Suppressor macrophage treated with lipopolysaccharide for 1 hour (primary cell): ENCODE data around the gene BZW1.
A peak's percentile ranks its signal among the peaks of the same experiment; 100 is the strongest.

Experiments
- DNase-seq, 3 donors: peaks; one replicate each; pipeline ENCODE4 v3.0.0-alpha.2; 2020 to 2022

Gene BZW1

DNA sequence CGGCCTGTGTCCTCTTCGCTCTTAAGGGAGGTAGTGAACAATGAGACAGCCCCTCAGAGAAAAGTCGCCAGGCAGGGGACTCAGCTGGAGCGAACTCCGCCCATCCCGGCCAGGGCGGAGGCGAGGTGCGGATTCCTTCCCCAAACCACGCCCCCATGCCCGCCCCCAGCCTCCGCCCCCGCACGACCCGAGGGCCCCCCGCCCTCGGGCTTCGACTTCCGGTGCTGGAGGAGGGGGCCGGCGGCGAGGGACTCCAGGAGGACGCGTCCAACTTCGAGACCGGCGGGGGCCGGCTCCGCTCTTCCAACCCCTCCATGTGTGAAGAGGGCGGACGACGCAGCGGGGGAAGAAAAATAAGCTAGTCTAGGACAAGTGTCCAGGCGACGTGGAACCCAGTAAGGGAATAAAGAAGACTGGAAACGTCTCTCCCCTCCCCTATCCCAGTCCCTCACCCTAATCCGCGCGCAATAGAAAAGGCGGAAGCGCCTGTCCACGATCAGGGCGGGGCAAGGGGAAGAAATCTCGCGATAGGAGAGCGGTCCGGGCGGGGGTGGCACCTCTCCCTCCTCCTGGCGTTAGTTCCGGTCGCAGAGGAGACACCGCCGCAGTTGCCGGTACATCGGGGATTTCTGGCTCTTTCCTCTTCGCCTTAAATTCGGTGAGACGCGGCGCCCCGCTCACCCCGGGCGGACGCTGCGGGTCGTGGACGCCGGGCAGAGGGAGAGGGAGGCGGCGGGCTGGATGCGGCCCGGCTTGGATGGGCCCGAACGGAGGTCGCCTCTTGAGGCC lies at the start of gene BZW1:
Gene BZW1 (plus strand): TSS at position 578 of the 789 bp plus-strand sequence. CDS start 1,308 bp downstream, outside the sequence.
- peak; percentile 97 to 99 (median 98) for DNase-seq

DNA sequence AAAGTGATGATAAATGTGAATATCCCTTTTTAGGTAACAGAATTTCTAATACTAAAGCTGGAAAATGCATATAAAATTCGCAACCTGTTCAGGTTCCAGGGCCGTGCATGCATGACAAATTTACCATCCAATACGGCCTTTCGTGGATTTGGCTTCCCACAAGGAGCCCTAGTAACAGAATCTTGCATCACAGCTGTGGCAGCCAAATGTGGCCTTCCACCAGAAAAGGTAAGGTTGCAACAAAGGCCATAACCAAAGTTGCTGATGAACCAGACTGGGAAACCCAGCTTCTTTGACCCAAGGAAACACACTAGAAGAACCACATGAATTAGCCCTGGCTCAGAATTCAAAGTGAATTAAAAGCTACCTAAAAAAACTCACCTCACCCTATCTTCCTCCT lies 49.6 kb upstream of the BZW1 start:
- DNase-seq: no peak

DNA sequence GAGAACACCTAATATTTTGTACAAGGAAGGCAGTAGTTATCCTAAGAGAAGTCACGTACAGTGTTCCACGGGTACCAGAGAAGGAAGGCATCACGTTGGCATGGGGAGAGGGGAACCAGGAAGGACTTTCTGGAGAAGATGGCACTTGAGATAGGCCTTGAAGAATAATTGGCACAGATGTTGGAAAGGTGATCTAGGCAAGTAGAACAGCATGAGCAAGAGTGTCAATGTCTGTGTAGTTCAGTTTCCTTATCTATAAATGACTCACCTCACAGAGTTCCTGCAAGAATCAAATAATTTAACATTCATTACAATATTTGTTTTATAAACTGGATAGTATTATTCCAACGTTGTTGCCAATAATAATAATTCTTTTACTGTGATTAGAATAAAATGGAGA lies 48.3 kb upstream of the BZW1 start:
- no peak for DNase-seq

DNA sequence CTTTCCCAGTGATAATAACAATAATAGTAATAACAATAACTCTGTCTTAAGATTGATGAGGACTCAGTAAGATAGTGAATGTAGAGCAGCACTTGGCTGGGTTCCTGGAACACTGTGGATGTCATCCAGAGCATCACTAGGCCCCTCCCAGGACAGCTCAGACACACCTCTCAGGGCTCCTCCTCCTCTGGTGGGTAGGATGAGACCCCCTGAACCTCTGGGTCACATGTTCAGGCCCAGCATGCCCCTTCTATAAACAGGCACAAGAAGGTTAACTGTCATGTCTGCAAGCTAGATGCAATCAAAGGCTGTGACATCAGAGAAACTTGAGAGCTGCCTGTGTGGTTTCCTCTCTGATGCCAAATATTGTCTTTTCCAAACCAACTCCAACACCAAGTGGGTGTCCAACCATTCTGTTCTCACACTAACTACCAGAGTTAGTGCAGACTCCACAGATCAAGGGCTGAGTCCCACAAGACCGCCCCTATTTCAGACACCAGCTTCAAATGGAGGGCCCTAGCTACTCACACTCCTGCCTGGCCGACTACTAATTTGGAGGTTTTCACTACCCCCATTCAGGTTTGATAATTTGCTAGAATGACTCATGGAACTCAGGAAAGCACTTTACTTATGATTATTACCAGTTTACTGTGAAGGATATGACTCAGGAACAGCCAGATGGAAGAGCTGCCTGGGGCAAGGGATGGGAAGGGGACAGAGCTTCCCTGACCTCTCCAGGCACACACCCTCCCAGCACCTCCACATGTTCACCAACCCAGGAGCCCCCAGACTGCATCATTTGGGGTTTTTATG lies 46.4 kb upstream of the BZW1 start:
- peak in 1 of 3 donors; percentile 24 for DNase-seq

DNA sequence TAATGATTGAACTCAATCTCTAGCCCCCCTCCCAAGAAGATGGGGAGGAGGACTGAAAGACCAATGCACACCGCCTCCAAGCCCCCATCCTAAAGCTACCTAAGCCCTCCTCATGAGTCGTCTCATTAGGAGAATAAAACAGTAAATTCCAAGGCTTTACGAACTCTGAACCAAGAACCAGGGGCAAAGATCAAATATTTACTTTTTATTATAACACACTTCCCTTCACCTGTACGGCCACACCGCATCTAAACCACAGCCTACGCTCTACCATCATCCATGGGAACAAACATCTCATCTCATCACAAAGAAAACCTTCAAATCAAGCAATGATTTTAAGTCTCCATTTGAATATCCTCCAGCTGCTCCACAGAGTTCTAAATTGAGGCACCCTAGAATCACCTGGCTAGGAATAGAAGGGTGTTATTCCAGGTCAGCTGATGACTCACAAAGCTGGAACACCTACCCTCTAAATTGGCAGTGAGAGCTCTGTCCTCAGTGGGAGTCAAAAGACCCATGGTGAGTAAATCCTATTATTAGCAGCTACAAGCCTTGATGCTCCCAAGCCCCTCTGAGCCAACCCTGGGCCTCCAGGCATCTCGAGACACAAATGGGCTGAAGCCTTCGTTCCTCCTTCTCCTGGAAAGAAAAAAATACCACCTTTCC lies 45.6 kb upstream of the BZW1 start:
- no peak for DNase-seq

DNA sequence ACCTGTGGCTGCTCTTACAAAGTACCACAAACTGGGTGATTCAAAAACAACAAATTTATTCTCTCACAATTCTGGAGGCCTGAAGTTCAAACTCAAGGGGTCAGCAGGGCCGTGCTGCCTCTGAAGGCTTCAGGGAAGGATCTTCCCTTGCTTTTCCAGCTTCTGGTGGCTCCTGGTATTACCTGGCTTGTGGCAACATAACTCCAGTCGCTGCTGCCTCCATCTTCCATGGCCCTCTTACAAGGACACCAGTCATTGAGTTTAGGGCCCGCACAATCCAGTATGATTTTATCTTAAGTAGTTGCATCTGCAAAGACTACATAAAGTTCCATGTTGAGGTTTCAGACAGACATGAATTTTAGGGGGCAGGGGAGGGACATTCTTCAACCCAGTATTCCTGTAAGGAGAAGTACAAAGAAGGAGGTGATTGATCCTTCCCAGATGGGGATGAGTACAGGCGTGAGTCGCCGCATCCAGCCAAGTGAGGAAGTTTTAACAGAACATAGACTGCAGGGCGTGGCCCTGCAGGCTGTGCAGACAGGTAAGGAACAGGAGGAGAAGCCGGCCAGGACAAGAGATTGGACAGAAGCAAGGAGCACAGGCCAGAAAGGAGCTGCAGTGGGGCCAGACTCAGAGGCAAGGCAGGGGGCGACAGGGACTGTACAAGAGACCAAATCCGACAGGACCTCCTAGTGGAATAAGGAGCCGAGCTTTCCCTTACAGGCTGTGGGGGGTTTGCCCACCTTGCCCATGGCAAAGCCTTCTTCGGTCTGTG lies 44.4 kb upstream of the BZW1 start:
- no peak for DNase-seq

DNA sequence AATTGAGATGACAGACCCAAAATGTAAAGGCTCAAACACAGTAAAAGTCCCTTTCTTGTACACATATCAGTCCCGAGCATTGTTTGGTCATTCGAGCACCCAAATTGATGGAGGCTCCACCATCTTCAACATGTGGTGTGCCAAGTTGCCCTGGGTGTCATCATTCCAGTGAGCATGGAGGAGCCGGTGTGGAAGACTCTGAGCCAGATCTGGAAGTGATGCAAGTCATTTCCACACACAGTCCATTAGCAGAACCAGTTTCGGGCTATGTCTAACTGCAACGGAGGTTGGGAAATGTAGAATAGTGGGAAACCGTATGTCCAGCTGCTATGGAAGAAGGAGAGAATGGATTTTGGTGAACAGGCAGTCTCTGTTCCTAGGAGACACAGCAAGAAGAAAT lies 40.9 kb upstream of the BZW1 start:
- DNase-seq: no peak

DNA sequence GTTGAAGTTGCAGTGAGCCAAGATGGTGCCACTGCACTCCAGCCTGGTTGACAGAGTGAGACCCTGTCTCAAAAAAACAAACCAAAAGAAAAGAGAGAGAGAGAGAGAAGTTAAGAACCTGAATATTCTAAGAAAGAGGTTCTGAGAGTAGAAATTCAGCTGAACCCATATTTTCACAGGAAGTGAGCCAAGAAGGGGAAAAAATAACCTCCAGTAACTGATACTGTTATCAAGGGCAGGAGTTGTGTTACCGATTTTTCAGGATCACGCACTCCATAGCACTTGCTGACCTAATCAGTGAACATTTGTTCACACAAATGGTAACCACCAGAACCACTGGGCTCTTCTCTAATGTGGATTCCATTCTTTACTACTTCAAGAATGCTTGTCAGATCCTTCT lies 39.1 kb upstream of the BZW1 start:
- no peak for DNase-seq

DNA sequence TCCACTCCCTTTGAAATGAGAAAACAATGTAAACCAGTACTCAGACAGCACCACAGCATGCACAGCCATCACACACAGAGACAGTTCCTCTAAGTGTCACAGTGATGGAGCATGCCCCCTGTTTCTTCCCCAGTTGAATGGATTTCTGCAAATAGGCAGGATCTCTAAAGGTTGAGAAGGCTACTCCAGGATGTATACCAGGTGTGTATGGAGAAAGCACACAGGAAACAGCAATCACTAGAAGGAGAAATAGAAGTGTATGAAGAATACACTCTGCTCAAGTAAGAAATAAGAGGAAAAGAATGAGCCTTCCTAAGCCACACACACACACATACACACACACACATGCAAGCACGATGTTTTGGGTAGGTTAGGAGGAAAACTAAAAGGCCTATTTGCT lies 38.6 kb upstream of the BZW1 start:
- DNase-seq: no peak

DNA sequence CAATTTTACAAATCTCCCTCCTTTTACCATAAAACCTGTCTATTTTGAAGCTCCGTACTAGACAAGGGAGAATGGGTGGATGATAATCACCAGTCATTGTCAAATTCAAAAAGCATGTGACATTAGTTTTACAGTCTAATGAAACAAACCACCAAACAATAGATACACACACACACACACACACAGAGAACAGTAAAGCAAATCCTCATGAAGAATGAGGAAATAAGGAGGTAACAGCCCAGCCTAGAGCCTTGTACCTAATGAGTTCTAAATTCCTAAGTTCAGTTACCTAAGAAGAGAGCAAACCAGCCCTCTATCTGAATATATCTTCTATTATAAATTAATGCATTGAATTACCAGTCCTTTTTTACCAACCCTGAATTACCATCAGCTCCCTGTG lies 36.8 kb upstream of the BZW1 start:
- no peak for DNase-seq

DNA sequence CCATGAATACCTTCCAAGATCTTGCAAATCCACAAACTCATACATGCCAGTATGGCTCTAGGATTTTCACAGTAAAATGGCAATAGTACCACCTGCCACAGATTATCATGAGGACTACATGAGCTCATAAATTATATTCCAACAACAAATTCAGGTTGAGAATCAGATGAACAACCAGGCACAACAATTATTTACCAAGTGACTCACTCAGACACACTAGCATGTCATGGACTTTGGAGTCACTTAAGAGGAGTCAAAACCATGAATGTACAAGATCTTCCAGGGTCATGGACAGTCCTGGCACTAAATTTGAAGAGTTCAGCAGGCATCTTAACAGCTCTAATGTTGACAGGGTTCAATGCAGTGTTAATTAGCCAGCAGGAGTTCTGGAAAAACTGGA lies 34.4 kb upstream of the BZW1 start:
- no peak for DNase-seq

DNA sequence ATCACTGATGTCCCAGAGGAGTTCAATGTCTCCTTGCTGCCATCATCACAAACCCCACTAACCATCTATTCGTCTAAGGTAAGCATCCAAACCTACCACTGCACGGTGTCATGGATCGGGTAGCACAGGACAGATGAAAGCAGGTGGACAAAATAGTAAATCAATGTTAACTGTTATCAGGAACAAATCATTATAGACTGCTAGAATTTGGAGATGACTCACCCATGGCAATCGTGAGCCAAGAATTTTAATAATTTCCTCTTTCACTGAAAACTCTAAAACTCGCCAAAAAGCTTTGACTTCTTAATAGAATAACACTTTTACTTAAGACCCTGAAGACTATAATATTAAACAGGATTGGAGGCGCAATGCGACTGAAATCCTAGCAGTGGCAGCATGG lies 33.7 kb upstream of the BZW1 start:
- DNase-seq: no peak

DNA sequence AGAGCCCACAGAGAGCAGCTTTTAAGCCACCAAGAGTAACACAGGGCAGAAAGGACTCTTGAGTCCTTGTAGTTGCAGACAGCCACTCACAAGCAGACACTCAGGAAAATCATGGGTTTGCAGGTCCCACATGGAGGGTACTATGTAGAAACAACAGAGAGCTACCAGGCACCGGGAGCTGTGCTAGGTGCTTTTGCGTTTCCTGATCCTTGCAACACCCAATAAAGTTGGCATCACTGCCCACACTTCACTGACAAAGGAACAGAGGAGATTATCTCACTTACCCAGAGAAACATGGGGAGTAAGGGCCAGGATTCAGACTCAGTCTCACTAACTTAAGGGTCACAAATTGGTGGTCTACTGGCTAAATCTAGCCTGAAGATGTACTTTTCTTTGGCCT lies 32.5 kb upstream of the BZW1 start:
- no peak for DNase-seq

DNA sequence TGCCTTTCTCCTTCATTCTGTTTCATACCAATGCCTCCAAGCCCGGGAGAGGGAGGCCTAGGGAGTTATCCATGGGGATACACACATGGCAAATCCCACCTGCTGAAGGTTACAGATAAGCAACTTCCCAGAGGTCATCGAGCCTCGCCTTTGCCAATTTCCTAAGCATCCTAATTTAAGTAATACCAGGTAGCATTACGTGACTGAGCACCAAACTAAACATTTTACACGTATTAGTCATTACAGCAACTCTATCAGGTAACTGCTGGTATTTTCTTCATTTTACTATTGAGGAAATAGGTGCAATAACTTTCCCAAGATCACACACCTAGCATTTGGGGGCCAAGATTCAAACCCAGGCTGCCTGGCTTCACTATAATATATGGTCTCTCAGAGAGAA lies 30.1 kb upstream of the BZW1 start:
- no peak for DNase-seq

DNA sequence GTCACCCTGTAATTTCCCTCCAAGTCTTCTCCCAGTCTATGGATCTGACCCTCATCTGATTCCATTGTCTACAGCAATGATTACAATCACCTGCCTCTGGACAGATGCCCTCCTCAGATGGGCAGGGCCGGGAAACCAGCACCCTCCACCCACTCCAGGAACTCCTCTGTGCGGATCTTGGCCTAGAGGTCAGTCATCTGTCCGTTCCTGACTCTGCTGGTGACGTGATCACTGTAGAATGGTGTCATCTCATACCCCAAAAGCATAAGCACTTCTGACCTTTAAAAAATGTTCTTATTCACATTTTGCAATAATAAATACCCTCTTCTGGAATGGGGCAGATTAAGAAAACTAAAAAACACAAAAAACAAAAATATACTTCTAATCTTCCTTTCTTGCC lies 29.5 kb upstream of the BZW1 start:
- DNase-seq: peak; percentile 26 to 60 (median 49)

DNA sequence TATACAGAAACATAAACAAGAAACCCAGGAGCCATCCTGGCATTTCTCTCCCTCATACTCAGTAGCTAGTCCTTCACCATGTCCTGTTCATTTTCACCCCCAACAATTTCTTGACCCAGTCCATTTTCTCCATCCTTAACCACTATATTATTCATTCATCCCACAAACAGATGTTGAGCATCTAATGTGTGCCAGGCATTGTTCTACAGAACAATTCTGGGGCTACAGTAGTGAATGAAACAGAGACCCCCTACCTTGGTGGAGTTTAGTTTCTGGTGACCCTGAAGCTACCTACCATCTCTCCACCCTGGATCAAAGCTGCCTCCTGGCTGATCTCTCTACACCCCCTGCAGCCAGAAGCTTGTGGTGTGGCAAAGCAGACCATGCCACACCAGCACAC lies 27.5 kb upstream of the BZW1 start:
- no peak for DNase-seq

DNA sequence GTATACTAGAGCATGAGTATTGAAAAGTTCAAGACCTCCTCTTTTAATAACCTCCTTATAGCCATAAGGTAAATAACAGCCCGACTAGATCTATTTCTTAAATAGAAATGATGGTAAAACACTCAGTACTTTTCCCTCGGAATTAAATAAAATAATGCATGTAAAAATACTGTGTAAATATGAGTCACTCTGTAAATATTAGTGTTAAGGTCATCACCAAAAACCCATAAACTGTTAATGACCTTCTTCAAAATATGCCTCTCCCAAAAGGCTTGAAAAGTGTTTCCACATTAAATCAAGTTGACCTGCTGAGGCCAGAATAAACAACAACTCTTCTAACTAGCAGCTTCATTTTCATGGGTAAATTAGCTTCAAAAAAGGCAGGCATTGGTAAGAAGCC lies 25.3 kb upstream of the BZW1 start:
- no peak for DNase-seq

DNA sequence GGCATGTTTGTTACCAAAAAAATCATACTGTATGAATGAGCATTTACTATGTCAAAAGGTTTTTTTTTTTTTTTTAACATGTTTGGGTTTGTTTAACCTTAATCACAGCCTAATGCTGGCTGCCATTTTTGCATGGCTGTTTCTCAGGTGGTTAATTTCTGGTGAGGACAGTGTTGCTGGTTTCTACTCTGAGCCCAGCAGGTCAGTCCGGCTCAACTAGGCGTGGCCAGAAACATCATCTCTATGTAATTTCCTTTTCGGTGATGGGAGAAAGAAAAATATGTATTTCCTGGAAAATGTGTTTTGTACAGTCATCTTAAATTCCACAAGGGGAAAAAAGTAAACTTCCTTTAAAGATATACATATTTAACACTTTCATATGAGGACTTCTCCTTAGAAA lies 24.9 kb upstream of the BZW1 start:
- DNase-seq: peak in 2 of 3 donors; percentile 6 to 60

DNA sequence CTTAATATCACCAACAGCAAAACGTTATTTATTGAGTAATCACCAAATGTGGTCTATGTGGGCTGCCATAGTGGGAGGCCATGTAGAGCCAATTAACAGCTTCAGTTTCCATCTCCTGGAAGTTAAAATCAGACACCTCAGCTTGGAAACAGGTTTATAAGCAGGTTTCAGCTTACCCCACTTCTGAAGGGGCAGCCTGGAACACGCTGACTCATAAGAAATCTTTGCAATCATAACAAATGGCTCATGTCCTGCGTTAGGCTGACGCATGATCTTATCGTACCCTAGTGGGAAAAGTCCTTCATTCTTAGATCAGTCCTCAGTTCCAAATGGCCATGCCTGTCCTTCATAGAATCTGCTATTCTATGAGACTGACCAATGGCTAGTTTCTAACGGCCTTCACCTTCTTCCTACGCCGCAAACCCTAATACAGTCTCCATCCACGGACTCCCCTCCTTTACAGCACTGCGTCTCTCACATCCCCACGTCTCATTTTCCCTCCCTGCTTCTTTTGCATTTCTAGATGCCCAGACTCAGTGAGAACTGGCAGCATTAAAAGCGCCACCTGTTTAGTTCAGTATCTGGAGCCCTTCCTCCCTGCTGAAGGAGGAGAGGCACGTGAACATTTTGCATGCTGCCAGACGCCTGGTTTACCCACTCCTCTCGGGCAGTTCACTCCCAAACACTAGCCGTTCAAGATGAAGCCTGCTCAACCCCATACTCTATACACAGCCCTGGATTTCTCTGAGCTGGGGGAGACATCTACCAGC lies 24.2 kb upstream of the BZW1 start:
- no peak for DNase-seq

DNA sequence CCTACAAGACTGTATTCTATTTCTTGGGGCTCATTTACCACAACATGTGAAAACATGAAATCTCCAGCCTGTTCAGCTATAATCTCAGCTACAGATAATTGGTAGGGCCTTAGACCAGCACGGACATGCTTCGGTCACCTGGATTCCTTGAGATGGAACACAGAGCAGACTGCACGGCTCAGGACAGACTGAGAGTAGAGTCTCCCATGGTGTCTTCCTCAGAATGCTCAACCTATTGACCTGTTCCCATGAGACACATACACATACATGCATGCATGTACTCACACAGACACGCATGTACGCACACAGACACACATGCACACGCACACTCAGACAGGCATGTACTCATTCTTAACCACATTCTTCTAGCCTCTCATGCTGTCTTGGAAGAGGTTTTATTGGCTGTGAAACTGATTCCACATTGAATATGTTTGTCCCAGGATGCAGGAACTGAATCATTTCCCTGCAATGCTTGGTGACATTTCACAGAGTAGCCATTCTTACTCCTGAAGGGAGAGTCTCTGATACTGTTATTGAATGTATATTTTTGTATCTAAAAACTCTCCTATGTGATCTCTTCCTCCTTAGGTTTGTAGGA lies 23.5 kb upstream of the BZW1 start:
- no peak for DNase-seq

DNA sequence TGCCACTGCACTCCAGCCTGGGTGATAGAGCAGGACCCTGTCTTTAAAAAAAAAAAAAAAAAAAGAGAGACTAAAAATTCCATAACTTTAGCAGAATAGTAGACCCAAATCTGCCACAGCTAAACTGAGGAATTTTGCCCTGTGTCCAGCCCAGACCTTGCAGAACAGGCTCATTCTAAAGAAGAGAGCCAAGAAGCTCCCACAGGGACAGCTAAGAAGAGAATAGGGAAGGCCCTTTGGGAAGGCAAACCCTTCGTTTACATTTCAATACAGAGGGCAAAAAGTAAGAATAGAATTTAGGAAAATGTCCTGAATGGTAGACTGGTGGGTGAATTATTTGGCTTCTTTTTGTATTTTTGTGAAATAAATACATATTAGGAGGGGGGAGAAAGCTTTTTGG lies 21.5 kb upstream of the BZW1 start:
- no peak for DNase-seq

DNA sequence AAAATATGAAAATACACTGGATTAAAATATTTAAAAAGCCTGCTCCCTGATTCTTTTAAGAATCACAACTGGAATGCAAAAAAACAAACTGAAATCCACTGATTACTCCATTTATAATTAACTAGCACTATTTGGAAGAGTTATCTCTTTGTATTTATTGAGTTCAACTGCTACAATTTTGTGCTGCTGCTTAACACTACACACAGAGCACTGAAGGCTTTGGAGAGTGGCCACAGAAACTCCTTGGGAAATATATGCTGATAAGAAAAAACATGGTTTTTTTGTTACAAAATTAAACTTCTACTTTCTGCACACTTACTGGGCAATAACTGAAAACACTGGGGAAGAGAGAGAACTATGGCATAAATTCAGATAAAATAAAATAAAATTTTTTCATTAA lies 19.8 kb upstream of the BZW1 start:
- DNase-seq: peak in 1 of 3 donors; percentile 12
